Activated CD8-positive, alpha-beta memory T cell treated with anti-CD3 and anti-CD28 coated beads for 24 hours (primary cell): ENCODE measurements around the gene ADGRB2.
A peak's percentile ranks its signal among the peaks of the same experiment; 100 is the strongest.

Experiments
- DNase-seq: peaks from one replicate; pipeline ENCODE4 v3.0.0-alpha.2; 2020

The ADGRB2 gene

GRCh38 chr1:31745946-31746670 is 18.0 kb downstream of the ADGRB2 start:
- no peak for DNase-seq

GRCh38 chr1:31745096-31745945 is 18.8 kb downstream of the ADGRB2 start:
- DNase-seq: peak; percentile 77

- DNase-seq: no peak
These were observed 19.8 kb downstream of the ADGRB2 start for GRCh38 chr1:31744165-31744888.

- no peak for DNase-seq
These were observed 21.5 kb downstream of the ADGRB2 start for GRCh38 chr1:31742462-31743212.

- peak; percentile 71 for DNase-seq
These were observed 24.8 kb downstream of the ADGRB2 start for GRCh38 chr1:31739346-31739745.

- no peak for DNase-seq
These were observed 27.5 kb downstream of the ADGRB2 start for GRCh38 chr1:31736675-31737074.

- DNase-seq: no peak
These were observed 28.6 kb downstream of the ADGRB2 start for GRCh38 chr1:31735571-31735970.

GRCh38 chr1:31734582-31735107 is 29.5 kb downstream of the ADGRB2 start:
- DNase-seq: no peak

- DNase-seq: no peak
These were observed 30.5 kb downstream of the ADGRB2 start for GRCh38 chr1:31733389-31734219.

- DNase-seq: no peak
These were observed 31.3 kb downstream of the ADGRB2 start for GRCh38 chr1:31732751-31733289.

GRCh38 chr1:31732343-31732742 is 31.8 kb downstream of the ADGRB2 start:
- DNase-seq: no peak

- no peak for DNase-seq
These were observed 33.0 kb downstream of the ADGRB2 start for GRCh38 chr1:31731049-31731565.

- DNase-seq: no peak
These were observed 33.6 kb downstream of the ADGRB2 start for GRCh38 chr1:31730336-31731048.

- DNase-seq: no peak
These were observed 36.3 kb downstream of the ADGRB2 start for GRCh38 chr1:31727849-31728248.

GRCh38 chr1:31727195-31727594 is 36.9 kb downstream of the ADGRB2 start:
- DNase-seq: no peak

- DNase-seq: no peak
These were observed 37.4 kb downstream of the ADGRB2 start for GRCh38 chr1:31726715-31727114.

- DNase-seq: no peak
These were observed 38.2 kb downstream of the ADGRB2 start for GRCh38 chr1:31725777-31726535.

- no peak for DNase-seq
These were observed 39.0 kb downstream of the ADGRB2 start for GRCh38 chr1:31725134-31725533.

- DNase-seq: peak; percentile 63
These were observed 40.2 kb downstream of the ADGRB2 start for GRCh38 chr1:31723828-31724359.
